GM18498 (cell line): ENCODE data around the gene SCO1.
A peak's percentile ranks its signal among the peaks of the same experiment; 100 is the strongest.
"Not testable (repeated sequence)": the region's sequence is repeated elsewhere in the genome, so short reads cannot be mapped to it uniquely, and the experiment has no call there.

Experiments
- ATAC-seq: cut with Tn5 transposase; IDR thresholded peaks from one replicate; pipeline ENCODE4 v1.9.1; 2021; ENCODE audit warnings: mild to moderate bottlenecking, moderate library complexity; ENCODE audit not compliant: unreplicated experiment

The SCO1 gene

DNA sequence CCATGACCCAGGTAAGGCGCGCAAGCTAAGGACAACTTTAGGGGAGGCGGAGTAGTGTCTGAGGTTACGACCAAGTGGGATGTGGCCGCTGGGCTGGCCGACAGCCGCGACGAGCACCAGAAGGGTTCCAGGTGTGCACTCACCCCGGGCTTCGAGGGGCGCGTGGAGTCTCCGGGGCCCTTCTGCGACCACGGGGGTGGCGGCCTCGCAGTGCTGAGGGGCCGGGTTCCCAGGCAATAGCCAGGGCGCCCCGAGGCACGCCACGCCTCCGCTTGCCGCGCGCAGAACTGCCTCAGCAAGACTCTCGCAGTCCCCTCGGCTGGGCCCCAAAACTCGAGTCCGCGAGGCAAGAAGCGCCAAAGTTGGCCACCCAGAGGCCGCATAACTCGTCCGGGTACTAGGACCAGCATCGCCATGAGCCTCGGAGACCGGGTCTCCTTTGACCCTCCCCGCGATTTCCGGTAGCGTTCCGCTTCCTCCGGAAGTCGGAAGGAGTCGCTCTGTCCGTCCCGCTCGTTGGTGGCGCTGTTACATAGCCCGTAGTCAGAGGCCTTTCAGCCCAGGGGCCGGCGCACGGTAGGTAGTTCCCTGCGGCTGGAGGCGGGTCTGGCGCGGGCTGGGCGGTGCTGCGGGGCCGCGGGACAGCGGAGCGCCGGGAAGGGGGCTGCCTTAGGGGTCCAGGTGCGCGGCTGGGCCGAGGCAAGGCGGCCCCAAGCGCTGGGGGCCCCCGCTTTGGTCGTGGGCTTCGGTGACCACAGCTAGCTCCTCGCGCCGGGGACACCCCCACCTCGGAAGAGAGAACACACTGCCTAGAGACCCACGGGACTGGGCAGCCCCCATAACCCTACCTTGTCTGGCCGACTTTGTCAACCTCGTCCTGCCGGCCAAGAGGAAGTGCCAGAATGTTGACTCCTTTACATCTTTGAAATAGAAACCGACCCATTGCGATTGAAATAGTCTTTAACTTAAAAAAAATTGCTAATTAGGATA, at the start of gene SCO1, which contains the start of gene ADPRM:
SCO1 (minus strand) TSS at position 442 of the 990 bp plus-strand sequence; CDS start at position 416, 26 bp downstream.
ADPRM (plus strand) TSS at position 503 of the 990 bp plus-strand sequence. CDS start 7,333 bp downstream, outside the sequence.
- peak; percentile 97 for ATAC-seq

DNA sequence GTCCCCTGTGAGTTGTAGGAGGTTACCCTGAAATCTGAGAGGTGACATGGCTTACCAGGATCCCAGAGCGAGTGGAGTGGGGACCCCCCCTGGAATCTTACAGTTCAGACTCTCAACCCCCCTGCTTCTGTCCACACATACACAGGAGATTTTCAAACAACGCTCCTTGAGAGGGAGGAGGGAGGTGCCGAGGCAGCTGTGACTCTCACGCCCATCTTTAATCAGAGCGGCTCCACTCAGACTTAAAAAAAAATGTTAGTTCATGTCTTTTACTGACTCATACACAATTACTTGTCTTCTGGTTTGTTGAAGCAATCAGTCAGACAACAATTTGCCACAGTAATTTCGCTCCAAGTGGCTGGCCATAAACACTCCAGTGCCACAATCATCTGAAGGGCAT, 47.9 kb upstream of the SCO1 start:
- no peak for ATAC-seq

DNA sequence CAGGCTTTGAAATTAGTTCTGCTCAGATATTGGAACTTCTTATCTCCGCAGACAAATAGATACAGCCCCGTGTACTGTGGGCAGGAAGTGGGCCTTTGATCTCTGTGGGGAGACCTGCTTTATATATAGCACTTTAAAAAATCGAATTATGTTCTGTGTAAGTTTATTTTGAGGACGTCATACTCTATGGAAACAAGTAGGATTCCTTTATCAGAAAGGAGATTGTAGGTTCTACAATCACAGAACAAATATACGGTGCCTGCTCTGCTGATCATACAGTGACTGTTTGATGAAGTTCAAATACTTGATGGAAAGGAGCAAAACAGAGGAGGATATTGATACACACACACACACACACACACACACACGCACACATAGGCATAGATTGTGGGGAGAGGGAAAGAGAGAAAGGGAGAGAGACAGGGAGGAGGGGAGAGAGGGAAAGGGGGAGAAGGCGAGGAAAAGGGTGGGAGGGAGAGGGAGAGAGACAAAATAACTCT, 47.2 kb upstream of the SCO1 start:
- no peak for ATAC-seq

DNA sequence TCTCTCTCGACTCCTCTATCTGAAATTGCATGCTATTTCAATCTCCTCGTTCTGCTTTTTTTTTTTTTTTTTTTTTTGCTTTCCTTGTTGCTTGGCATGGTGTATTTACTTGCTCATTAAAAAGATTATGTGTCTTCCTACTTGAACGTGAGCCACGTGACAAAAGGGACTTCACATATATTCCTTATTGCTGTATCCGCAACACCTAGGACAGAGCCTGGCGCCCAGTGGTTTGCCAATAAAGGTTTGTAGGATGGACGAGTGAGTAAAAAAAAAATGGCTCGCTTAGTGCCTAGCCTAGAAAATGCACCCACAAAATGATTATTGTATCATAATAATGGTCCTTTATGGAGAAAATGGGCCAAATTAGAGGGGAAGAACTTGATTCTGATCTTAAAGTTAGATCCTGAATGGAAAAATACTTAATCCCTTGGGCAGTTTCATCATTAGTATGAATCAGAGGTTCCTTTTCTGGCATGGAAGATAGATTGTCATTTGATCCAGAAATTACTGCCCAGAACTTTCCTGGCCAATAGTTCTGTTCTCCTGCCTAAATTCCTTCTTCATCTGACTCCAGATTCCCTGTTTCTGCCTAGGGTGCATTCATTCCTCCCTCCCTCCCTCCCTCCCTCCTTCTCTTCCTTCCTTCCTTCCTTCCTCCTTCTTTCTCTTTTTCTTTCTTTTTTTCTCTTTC, 46.1 kb upstream of the SCO1 start:
- no peak for ATAC-seq

DNA sequence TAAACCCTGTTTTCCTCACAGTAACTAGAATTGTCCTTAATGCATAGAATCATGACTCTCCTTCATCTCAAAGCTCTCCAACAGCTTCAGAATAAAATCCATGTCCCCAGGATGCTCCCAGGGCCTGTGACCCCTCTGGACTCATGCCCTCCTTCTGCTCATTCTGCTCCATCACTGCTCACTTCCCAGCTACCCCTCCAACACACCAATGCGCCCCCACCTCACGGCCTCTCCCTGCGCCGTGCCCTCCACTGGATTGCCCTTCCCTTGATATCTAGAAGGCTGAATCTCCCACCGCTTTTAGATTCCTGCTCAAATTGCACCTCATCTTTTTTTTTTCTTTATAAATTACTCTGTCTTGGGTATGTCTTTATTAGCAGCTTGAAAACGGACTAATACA, 45.1 kb upstream of the SCO1 start:
- no peak for ATAC-seq

DNA sequence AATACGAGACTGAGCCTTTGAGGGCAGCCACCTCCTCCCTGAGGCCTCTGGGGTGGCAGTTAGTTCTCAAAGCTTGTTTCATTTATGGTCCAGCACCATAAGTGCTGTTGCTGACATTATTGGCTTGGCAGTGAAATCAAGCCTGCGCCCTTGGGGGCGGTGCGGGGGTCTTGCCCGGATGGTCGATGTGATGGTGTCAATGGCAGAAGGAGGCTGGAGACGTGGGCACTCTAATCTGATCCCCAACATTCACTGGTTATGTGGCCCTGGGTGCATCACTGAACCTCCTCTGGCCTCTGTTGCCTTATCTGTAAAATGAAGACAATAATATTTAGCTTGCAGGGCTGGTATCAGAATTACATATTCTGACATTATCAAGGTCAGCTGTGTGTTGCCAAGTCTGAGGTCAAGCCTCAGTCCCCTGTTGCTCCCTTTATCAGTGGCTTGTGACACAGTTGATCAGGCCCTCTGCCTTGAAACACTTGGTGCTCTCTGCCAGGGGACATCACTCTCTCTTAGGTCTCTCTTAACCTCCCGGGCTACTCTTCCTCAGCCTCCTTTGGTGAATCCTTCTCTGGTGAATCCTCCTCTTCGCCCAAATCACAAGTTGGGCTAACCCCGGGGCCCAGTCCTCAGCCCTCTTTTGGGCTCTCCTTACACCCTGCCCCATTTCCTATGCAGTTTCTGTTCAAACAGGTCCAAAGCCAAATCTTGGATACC, 44.2 kb upstream of the SCO1 start:
- no peak for ATAC-seq

DNA sequence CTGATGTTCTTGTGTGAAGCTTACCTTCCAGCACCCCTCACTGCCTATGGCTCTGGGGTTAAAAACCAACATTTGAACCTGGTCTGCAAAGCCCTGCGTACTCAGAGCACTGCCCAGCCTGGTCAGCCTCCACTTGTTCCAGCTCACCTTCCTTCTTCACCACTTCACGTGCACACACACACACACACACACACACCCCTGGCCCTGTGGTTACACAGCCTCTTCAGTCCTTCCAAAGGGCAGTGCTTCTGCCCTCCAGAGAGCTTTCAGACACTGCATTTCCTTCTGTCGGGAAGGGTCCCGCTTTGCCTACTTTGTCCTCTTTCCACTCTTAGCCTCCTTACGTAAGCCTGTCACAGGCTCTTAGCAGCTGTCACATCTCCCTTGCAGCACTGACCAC, 42.1 kb upstream of the SCO1 start:
- ATAC-seq: no peak

DNA sequence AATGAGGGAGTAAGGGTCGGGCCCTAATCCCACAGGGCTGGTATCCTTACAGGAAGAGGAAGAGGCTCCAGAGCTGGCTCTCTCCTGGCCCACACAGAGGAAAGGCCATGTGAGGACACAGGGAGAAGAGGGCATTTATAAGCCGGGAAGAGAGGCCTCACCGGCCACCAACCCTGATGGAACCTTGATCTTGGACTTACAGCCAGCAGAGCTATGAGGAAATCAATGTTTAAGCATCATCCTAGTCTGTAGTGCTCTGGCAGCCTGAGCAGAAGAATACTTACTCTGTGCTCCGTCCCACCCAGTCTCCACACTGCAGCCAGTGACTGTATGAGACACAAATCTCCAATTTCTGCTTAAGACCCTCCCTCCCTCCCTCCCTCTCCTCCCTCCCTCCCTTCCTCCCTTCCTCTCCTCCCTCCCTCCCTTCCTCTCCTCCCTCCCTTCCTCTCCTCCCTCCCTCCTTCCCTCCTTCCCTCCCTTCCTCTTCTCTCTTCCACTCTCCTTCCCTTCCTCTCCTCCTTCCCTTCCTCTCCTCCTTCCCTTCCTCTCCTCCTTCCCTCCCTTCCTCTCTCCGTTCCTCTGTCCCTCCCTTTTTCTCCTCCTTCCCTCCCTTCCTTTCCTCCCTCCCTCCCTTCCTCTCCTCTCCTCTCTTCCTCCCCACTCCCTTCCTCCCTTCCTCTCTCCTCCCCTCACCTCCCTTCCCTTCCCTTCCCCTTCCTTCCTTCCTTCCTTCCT, 41.4 kb upstream of the SCO1 start:
- ATAC-seq: no peak

DNA sequence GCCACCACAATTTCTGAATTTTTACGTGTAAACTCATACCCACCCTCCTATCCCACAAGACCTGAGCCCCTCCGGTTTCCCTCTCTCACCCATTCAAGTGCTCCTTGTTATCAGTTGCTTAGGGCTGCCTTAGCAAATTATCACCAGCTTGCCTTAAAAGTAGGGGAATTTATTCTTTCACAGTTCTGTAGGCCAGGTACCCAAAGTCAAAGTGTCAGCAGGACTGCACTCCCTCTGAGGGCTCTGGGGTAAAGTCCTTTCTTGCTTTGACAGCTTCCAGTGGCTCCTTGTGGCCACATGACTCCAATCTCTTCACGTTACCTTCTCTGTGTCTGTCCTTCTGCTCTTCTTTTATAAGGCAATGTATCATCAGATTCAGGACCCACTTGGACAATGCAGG, 40.4 kb upstream of the SCO1 start:
- no peak for ATAC-seq

DNA sequence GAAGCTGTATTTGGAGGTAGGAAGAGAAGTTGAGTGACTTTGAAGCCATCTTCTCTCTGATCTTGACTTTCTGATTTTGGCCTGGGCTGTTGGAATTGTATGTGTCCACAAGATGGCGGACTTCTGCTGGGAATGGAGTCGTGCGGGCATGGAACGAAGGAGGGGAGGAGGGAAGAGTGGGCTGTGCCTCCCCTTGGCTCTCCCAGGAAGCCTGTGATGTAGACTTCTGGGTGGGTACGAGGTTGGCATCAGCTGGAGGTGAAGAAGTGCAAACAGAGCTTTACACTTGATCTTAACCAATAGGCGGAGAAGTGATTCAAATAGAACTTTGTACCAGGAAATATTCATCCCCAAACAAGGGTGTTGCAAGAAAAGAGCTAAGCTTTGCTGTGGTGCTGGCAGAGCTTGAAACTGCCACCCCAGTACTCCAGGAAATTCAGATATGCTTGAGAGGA, 39.9 kb upstream of the SCO1 start:
- no peak for ATAC-seq

DNA sequence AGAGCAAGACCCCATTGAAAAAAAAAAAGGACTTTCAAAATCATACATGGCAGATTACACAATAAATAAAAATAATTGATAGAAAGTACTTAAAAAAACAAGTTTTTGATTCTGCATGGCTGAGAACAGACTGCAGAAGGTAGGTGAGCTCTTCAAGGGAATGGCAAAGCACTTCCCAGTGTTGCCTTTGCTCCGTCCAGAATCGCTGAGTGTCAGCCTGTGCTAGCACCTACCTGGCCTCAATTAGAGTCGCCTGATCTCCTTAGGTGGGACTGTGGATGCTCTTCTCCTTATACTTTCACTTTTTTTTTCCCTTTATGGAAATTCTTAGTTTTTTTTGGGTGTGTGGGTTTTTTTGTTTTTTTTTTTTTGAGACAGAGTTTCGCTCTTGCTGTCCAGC, 38.5 kb upstream of the SCO1 start:
- ATAC-seq: no peak

DNA sequence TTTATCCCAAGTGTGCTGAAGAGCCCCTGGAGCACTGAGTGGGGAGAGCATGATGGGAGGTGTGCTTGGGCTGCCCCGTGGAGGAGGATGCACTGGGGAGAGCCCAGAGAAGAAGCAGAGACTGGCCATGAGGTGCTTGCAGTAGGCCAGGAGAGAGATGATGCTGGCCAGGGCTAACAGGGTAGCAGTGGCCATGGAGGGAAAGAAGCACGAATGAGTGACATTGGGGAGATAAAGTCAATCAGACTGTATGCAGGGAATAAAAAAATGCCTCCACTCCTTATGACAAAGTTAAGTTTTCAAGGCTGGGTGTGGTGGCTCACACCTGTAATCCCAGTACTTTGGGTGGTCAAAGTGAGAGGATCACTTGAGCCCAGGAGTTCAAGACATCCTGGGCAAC, 37.9 kb upstream of the SCO1 start:
- ATAC-seq: no peak

DNA sequence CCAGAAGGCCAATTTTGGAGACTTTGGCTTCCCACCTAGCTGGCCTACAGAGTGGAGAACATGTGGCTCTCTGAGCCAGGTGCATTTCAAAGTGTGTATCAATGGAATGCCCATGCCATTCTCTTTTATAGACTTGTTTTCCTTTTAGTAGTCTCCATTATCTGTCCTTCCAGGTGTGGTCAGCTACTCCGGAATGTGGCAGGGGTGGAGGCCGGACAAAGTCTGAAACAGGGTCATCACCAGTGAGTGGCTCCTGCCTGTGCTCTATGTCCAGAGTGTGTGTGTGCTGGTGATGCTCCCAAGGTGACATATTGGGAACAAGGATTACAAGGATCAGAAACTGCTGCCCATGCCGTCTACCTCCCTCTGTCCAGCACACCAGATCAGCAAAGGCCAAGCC, 36.3 kb upstream of the SCO1 start:
- ATAC-seq: no peak

DNA sequence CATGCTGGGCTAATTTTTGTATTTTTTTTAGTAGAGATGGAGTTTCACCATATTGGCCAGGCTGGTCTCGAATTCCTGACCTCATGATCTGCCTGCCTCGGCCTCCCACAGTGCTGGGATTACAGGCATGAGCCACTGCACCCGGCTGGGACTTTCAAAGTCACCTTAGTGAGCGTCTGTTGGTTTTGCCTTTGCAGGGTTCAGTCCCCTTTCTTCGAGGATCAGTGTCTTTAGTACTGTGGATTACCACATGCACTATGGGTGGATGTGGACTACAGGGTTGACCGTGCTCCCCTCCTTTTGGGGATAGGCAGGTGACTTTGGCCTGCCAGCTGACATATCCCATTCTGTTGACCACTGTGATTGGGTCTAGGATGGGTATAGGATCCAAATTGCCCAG, 34.8 kb upstream of the SCO1 start:
- ATAC-seq: not testable (repeated sequence)

DNA sequence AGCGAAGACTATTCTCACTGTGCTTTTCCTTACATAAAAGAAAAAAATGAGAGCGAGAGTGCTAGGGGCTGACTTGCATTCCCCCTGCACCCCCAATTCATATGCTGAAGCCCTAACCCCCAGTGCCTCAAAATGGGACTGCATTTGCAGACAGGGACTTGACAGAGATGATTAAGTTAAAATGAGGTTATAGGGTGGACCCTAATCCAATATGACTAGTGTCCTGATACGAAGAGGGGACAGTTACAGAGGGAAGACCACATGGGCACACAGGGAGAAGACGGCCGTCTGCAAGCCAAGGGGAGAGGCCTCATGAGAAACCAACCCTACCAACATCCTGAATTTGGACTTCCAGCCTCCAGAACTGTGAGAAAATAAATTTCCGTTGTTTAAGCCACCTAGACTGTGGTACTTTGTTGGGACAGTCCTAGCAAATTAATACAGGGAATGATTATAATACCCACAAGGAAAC, 34.1 kb upstream of the SCO1 start:
- no peak for ATAC-seq

DNA sequence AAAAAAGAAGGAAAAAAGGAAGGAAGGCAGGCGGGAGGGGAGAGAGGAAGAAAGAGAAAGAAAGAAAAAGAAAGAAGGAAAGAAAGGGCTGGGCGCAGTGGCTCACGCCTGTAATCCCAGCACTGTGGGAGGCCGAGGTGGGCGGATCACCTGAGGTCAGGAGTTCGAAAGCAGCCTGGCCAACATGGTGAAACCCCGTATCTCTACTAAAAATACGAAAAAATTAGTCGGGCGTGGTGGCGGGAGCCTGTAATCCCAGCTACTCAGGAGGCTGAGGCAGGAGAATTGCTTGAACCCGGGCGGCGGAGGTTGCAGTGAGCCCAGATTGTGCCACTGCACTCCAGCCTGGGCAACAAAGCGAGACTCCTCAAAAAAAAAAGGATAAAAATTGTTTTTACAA, 32.9 kb upstream of the SCO1 start:
- ATAC-seq: not testable (repeated sequence)

DNA sequence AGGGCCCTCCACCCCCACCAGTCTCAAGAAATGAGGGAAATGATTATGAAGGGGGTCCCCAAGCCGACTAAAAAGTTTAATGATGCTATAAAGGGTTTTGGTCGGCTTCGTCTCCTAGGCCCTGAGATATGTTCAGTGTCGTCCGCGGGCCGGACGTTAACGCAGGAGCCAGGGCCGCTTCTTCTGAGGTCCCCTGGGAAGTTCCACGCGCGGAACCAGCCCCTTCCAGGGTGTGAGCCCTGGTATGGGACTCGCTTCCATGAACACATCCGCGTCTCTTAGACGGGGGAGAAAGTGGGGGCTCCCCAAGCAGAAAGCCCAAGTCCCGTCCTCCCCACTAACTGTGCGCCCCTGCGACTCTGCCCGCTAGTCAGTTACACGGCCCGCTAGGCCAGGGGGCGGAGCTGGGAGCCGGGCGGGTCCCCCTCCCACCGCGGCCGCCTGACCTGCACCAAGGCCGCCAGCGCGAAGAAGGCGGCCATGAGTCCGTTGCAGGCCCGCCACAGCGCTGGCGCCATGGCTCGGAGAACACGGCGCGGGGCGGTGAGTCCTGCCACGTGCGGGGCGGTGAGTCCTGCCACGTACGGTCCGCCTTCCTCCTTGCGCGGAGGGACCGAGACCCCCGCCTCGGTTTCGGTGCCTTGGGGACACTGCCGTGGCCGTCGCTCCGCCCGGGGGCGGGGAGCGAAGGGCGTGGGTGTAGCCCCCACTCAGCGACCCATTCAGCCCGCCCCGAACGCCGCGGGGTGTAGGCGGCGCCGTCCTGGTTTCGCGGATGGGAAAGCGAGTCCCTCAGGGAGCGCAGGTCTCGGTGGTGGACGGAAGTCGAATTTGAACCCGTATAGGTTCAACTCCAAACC, 32.2 kb upstream of the SCO1 start, which contains the start of gene TMEM220:
TMEM220 (minus strand) TSS at position 690 of the 860 bp plus-strand sequence; CDS start at position 518, 172 bp downstream.
- peak; percentile 83 for ATAC-seq

DNA sequence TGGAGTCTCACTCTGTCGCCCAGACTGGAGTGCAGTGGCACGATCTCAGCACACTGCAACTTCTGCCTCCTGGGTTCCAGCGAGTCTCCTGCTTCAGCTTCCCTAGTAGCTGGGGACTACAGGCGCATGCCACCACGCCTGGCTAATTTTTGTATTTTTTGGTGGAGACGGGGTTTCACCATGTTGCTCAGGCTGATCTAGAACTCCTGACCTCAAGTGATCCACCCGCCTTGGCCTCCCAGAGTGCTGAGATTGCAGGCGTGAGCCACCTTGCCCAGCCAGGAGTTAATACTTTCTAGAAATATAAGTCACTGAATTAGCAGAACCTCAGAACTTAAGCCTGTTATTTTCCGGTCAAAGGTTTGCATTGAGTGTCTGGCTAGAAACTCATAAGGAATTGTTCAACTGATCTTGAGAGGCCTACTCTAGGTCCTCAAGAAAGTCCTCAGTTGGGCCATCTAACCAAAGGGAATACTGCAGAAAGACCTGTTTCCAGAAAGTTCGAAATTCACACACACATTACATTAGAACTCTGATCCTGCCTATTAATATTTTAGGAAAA, 31.1 kb upstream of the SCO1 start:
- ATAC-seq: no peak

DNA sequence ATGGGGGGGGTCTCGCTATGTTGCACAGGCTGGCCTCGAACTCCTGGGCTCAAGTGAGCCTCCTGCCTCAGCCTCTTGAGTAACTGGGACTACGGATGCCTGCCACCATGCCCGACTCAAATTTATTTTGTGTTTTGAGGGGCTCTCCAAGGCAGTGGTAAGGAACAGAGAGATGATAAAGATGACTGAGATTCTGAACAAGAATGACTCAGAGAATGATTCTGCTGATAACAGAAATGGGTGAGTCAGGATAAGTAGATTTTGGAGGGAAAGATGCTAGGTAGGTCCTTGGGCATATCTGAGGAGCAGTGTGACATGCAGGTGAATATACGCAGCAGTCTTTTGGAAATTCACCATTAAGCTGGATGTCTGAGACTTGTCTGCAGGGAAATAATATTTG, 29.9 kb upstream of the SCO1 start:
- ATAC-seq: no peak
